HCT116 (cell line): ENCODE results near the gene TRABD. TPM values are rescaled to one million over a fixed set of nuclear protein-coding genes. Genes with fewer than 3 reads are reported as not detected.

Experiments
- ATAC-seq: fragments of 200-7000 bp; cut with Tn5 transposase; 2 replicates; pipeline ENCODE4 v1.9.1; 2020; ENCODE audit warnings: mild to moderate bottlenecking, moderate library complexity
- BruUV-seq: library from RNA; stranded (reverse); fragments of 400-500 nt; replicated peaks from 2 replicates; lab custom pipeline; 2021; lab: Mats Ljungman, UMichigan
- CTCF ChIA-PET: fragments of 300-600 bp; sonication (Branson Sonifier 250); formaldehyde crosslinking; loops from one replicate; lab custom pipeline; 2021; ENCODE audit warnings: antibody characterized with exemption; lab: Charles Lee
- POLR2A ChIA-PET: fragments of 300-600, 350-600 bp; sonication (Branson Sonifier 250); formaldehyde crosslinking; loops from one replicate; lab custom pipeline; 2021; ENCODE audit warnings: antibody characterized with exemption; lab: Charles Lee
- RAD21 ChIA-PET, 2 experiments: fragments of 300-600 bp; sonication (Branson Sonifier 250); formaldehyde crosslinking; loops; one replicate each; lab custom pipeline; 2023; ENCODE audit warnings: low total read pairs in 2 of 2; ENCODE audit not compliant: uncharacterized antibody in 2 of 2, unreplicated experiment in 2 of 2, low non-redundant PET in 1 of 2; lab: Charles Lee
- DNase-seq: peaks from one replicate; pipeline ENCODE4 v3.0.0-alpha.2; 2010; ENCODE audit warnings: low read depth, low spot score
- H2AFZ ChIP-seq: fragments of 200-600 bp; shearing (Covaris generic), sonication (generic); 2 replicates; pipeline ENCODE4 v1.6.1; 2017; ENCODE audit warnings: low read depth, mixed run types, mixed read lengths, antibody characterized with exemption, low read length; ENCODE audit not compliant: poor library complexity, severe bottlenecking
- H3K27ac ChIP-seq: 2 replicates; pipeline ENCODE4 v1.5.1; 2012; ENCODE audit warnings: low read depth, low read length
- H3K27me3 ChIP-seq: fragments of 200-600 bp; sonication (generic); 2 replicates; pipeline ENCODE4 v1.6.1; 2016; ENCODE audit warnings: mixed run types, low read length, mixed read lengths; ENCODE audit not compliant: insufficient read depth
- H3K36me3 ChIP-seq, 2 experiments: fragments of 200-500 bp in 1 of 2; fragments of 200-600 bp in 1 of 2; sonication (Bioruptor generic) in 1 of 2; sonication (generic) in 1 of 2; 2 replicates each; pipeline versions ENCODE4 v1.5.1 to v1.6.1; 2014 to 2016; ENCODE audit warnings: low read length in 2 of 2, inconsistent platforms in 1 of 2, mixed read lengths in 1 of 2, mixed run types in 1 of 2; ENCODE audit not compliant: insufficient read depth in 2 of 2, control insufficient read depth in 1 of 2
- H3K4me1 ChIP-seq, 2 experiments: fragments of 200-600 bp in 1 of 2; sonication (generic) in 1 of 2; 2 replicates each; pipeline versions ENCODE4 v1.5.1 to v1.6.1; 2012 to 2017; ENCODE audit warnings: low read length in 2 of 2, inconsistent platforms in 1 of 2, mild to moderate bottlenecking in 1 of 2, mixed read lengths in 1 of 2, mixed run types in 1 of 2, moderate library complexity in 1 of 2; ENCODE audit not compliant: insufficient read depth in 2 of 2, control insufficient read depth in 1 of 2
- H3K4me2 ChIP-seq: fragments of 200-600 bp; sonication (generic); 2 replicates; pipeline ENCODE4 v1.6.1; 2017; ENCODE audit warnings: mixed run types, low read length, mixed read lengths
- H3K4me3 ChIP-seq, 2 experiments: fragments of 200-600 bp in 1 of 2; sonication (generic) in 1 of 2; replicated peaks in 1 of 2; 2 replicates each; pipeline ENCODE4 v1.5.1; 2011 to 2016; ENCODE audit warnings: low read length in 2 of 2, control low read depth in 1 of 2, low read depth in 1 of 2, mild to moderate bottlenecking in 1 of 2, mixed read lengths in 1 of 2, mixed run types in 1 of 2
- H3K79me2 ChIP-seq: fragments of 200-600 bp; sonication (generic); 2 replicates; pipeline ENCODE4 v1.6.1; 2017; ENCODE audit warnings: mild to moderate bottlenecking, mixed run types, low read length, moderate library complexity, mixed read lengths; ENCODE audit not compliant: insufficient read depth
- H3K9ac ChIP-seq: fragments of 200-600 bp; sonication (generic); 2 replicates; pipeline ENCODE4 v1.6.1; 2016; ENCODE audit warnings: low read length, mixed read lengths
- H3K9me2 ChIP-seq: fragments of 200-600 bp; sonication (generic), shearing (Covaris generic); 2 replicates; pipeline ENCODE4 v1.6.1; 2017; ENCODE audit warnings: mixed run types, mild to moderate bottlenecking, moderate library complexity; ENCODE audit not compliant: insufficient read depth
- H3K9me3 ChIP-seq, 2 experiments: fragments of 200-500 bp in 1 of 2; fragments of 200-600 bp in 1 of 2; sonication (Bioruptor generic) in 1 of 2; sonication (generic) in 1 of 2; 2 replicates each; pipeline ENCODE4 v1.6.1; 2014 to 2017; ENCODE audit warnings: low read length in 2 of 2, mixed read lengths in 2 of 2, inconsistent platforms in 1 of 2, low read depth in 1 of 2, mild to moderate bottlenecking in 1 of 2, mixed run types in 1 of 2, moderate library complexity in 1 of 2; ENCODE audit not compliant: control insufficient read depth in 1 of 2, insufficient read depth in 1 of 2
- H4K20me1 ChIP-seq: fragments of 200-600 bp; sonication (generic), shearing (Covaris generic); 2 replicates; pipeline ENCODE4 v1.6.1; 2017; ENCODE audit warnings: mixed run types, mild to moderate bottlenecking, moderate library complexity; ENCODE audit not compliant: insufficient read depth
- CBX3 ChIP-seq: IDR thresholded peaks from 2 replicates; pipeline ENCODE4 v1.6.1; 2012; ENCODE audit warnings: low read depth
- EZH2phosphoT487 ChIP-seq: fragments of 200-600 bp; IDR thresholded peaks from 2 replicates; pipeline ENCODE4 v1.6.1; 2018; ENCODE audit warnings: antibody characterized with exemption, borderline replicate concordance
- MAX ChIP-seq: IDR thresholded peaks from 2 replicates; pipeline ENCODE4 v1.6.1; 2012
- POLR2AphosphoS5 ChIP-seq: IDR thresholded peaks from 2 replicates; pipeline ENCODE4 v1.6.1; 2011; ENCODE audit warnings: mild to moderate bottlenecking, low read depth, low read length, moderate library complexity
- REST ChIP-seq: IDR thresholded peaks from 2 replicates; pipeline ENCODE4 v1.6.1; 2012; ENCODE audit warnings: low read depth
- SIN3A ChIP-seq: IDR thresholded peaks from 2 replicates; pipeline ENCODE4 v1.6.1; 2012; ENCODE audit warnings: low read depth
- SP1 ChIP-seq: IDR thresholded peaks from 2 replicates; pipeline ENCODE4 v1.6.1; 2012; ENCODE audit warnings: low read depth
- SRF ChIP-seq: IDR thresholded peaks from 2 replicates; pipeline ENCODE4 v1.6.1; 2012; ENCODE audit warnings: low read depth
- ZFX ChIP-seq: fragments of 450-650 bp; IDR thresholded peaks from 2 replicates; pipeline ENCODE4 v1.6.1; 2017
- intact Hi-C: fragments of 100-400 bp; cut with micrococcal nuclease; formaldehyde crosslinking; loops from 2 replicates; pipeline ENCODE4 v1.10.0; 2022
- total RNA-seq: library from RNA; stranded (reverse); gene quantifications from one replicate; pipeline ENCODE4 v1.2.1, GENCODE V29; 2021; ENCODE audit not compliant: unreplicated experiment

Gene TRABD
- total RNA-seq, 1 experiment from 2014 or later, result 90.3 TPM

GRCh38 chr22:50169774-50170341 is 15.9 kb upstream of the TRABD start:
- H3K9me2 ChIP-seq, result no peaks in the 10 kb centered on the region
- H3K79me2 ChIP-seq, result no peaks in the 10 kb centered on the region
- no peak overlapping the region for H2AFZ ChIP-seq
- no peaks in the 10 kb centered on the region for H4K20me1 ChIP-seq
- peak overlapping the region; percentile 23; the same call in 1 of the 2 replicates for H3K9ac ChIP-seq
- H3K4me1 ChIP-seq, result no peaks in the 10 kb centered on the region
- RAD21 ChIA-PET, result no interaction called here
- H3K27ac ChIP-seq, result no peak overlapping the region
- no peak for TF ChIP-seq SRF
- 0 out of 2 replicates have a peak, but pooled peaks have one; percentile 10 for TF ChIP-seq POLR2AphosphoS5
- TF ChIP-seq, all 23 proteins: peak for 1
- intact Hi-C loops, result no loop called here
- Histone ChIP-seq H3K9me3 (no peaks in the 10 kb centered on the region), H3K36me3 (no peaks in the 10 kb centered on the region), H3K4me2 (peak overlapping the region; percentile 35; the same call in 1 of the 2 replicates), H3K4me3 (peak overlapping the region; percentile 28 to 37; a peak in 3 of 4 replicates), H3K27me3 (no peaks in the 10 kb centered on the region)
- DNase-seq (no peak), ATAC-seq (peak; percentile 67)
- POLR2A ChIA-PET, result no interaction called here
- no TSS peak for BruUV-seq
- CTCF ChIA-PET, result no interaction called here

GRCh38 chr22:50170453-50171318 is 15.0 kb upstream of the TRABD start, which contains the start of gene PANX2:
Gene PANX2 (plus strand): TSS chr22:50170731. CDS start chr22:50170731, 0 bp downstream.
- H2AFZ ChIP-seq, result no peak within 1 kb of the TSS
- TF ChIP-seq CBX3 (no peak), EZH2phosphoT487 (no peak), SP1 (no peak), REST (no peak), SRF (no peak), MAX (no peak), ZFX (no peak), POLR2AphosphoS5 (no peak), SIN3A (no peak)
- TF ChIP-seq, all 23 proteins: peak for 0
- ChIA-PET POLR2A (no interaction called here), CTCF (no interaction called here), RAD21 (no interaction called here)
- Histone ChIP-seq H3K4me3 (peak within 1 kb of the TSS; percentile 28 to 37; a peak in 3 of 4 replicates), H3K9ac (peak within 1 kb of the TSS; percentile 23; the same call in 1 of the 2 replicates), H3K9me3 (no peaks in the 10 kb centered on the region), H4K20me1 (no peaks in the 10 kb centered on the region), H3K9me2 (no peaks in the 10 kb centered on the region), H3K4me2 (peak within 1 kb of the TSS; percentile 50), H3K27ac (no peak within 1 kb of the TSS), H3K79me2 (no peaks in the 10 kb centered on the region), H3K36me3 (no peaks in the 10 kb centered on the region), H3K27me3 (no peaks in the 10 kb centered on the region), H3K4me1 (no peaks in the 10 kb centered on the region)
- intact Hi-C loops, result no loop called here
- BruUV-seq, result no TSS peak
- ATAC-seq (no peak), DNase-seq (no peak)
